Muscle of leg (tissue), 16 donors: ENCODE measurements around the gene MAP1LC3A. TPM values are rescaled to one million over a fixed set of nuclear protein-coding genes. Genes with fewer than 3 reads are reported as not detected.
A peak's percentile ranks its signal among the peaks of the same experiment; 100 is the strongest.
"Not testable (repeated sequence)": the region's sequence is repeated elsewhere in the genome, so short reads cannot be mapped to it uniquely, and the experiment has no call there.

ENCODE experiments used
- DNase-seq: peaks from one replicate; pipeline ENCODE4 v3.0.0; 2013
- H3K27ac ChIP-seq: one replicate; pipeline ENCODE4 v1.5.1; 2013; ENCODE audit warnings: mild to moderate bottlenecking, low read length, control low read depth
- H3K27me3 ChIP-seq: one replicate; pipeline ENCODE4 v1.6.1; 2013; ENCODE audit warnings: low read length; ENCODE audit not compliant: control insufficient read depth, insufficient read depth
- H3K36me3 ChIP-seq: one replicate; pipeline ENCODE4 v1.6.1; 2013; ENCODE audit warnings: low read length; ENCODE audit not compliant: control insufficient read depth, insufficient read depth
- H3K4me1 ChIP-seq: one replicate; pipeline ENCODE4 v1.6.1; 2013; ENCODE audit warnings: low read length; ENCODE audit not compliant: control insufficient read depth, insufficient read depth
- H3K4me3 ChIP-seq: one replicate; pipeline ENCODE4 v1.5.1; 2013; ENCODE audit warnings: low read length, control low read depth
- H3K9me3 ChIP-seq: replicated peaks from 2 replicates; pipeline ENCODE4 v1.6.1; 2013; ENCODE audit warnings: low read depth, low read length; ENCODE audit not compliant: control insufficient read depth
- WGBS: methylation state at CpG from one replicate; pipeline ENCODE4 v1.1.5; 2013; ENCODE audit warnings: missing lambda C conversion rate; ENCODE audit not compliant: insufficient coverage; 5-methylcytosine and 5-hydroxymethylcytosine counted together
- long read RNA-seq, 11 donors: transcript quantifications; one replicate each; lab custom pipeline, GENCODE V29; 2026
- polyA plus RNA-seq, 8 donors: library from polyadenylated mRNA; unstranded; fragments of 120-200 nt; gene quantifications; one replicate each; pipeline versions ENCODE4 v1.2.1 to v1.2.3, GENCODE V29; 2013; ENCODE audit warnings: inconsistent platforms in 1 of 8, low replicate concordance in 1 of 8; ENCODE audit not compliant: insufficient read length in 8 of 8, insufficient read depth in 1 of 8
- total RNA-seq: library from RNA; stranded (reverse); fragments of 120-200 nt; gene quantifications from one replicate; pipeline ENCODE4 v1.2.4, GENCODE V29; 2013

Gene MAP1LC3A
- total RNA-seq (21.2 TPM), polyA plus RNA-seq (10 to 100 TPM; 16.9 to 28.2 (median 21.4) TPM)
- long read RNA-seq, donor 1, transcript MAP1LC3A-201 (4 exons, 1,574 nt): major isoform, 9 of 9 reads
- long read RNA-seq, donor 1, partial matches to known transcripts: 0 of 9 reads
- long read RNA-seq, donor 1, other reads (novel, unspliced or antisense): 0 of 9 reads
- long read RNA-seq, donor 2, partial matches to known transcripts: 0 of 1 reads
- long read RNA-seq, donor 2, other reads (novel, unspliced or antisense): 0 of 1 reads
- long read RNA-seq, donor 3, transcript MAP1LC3A-201 (4 exons, 1,574 nt): major isoform, 20 of 21 reads
- long read RNA-seq, donor 3, partial matches to known transcripts: 0 of 21 reads
- long read RNA-seq, donor 3, other reads (novel, unspliced or antisense): 0 of 21 reads
- long read RNA-seq, donor 4, transcript MAP1LC3A-201 (4 exons, 1,574 nt): major isoform, 13 of 13 reads
- long read RNA-seq, donor 4, partial matches to known transcripts: 0 of 13 reads
- long read RNA-seq, donor 4, other reads (novel, unspliced or antisense): 0 of 13 reads
- long read RNA-seq, donor 5, transcript MAP1LC3A-201 (4 exons, 1,574 nt): major isoform, 25 of 28 reads
- long read RNA-seq, donor 5, partial matches to known transcripts: 0 of 28 reads
- long read RNA-seq, donor 5, other reads (novel, unspliced or antisense): 0 of 28 reads
- long read RNA-seq, donor 6, transcript MAP1LC3A-201 (4 exons, 1,574 nt): major isoform, 25 of 31 reads
- long read RNA-seq, donor 6, partial matches to known transcripts: 5 of 31 reads
- long read RNA-seq, donor 6, other reads (novel, unspliced or antisense): 0 of 31 reads
- long read RNA-seq, donor 7, transcript MAP1LC3A-201 (4 exons, 1,574 nt): major isoform, 21 of 22 reads
- long read RNA-seq, donor 7, partial matches to known transcripts: 0 of 22 reads
- long read RNA-seq, donor 7, other reads (novel, unspliced or antisense): 0 of 22 reads
- long read RNA-seq, donor 8, transcript MAP1LC3A-201 (4 exons, 1,574 nt): major isoform, 16 of 16 reads
- long read RNA-seq, donor 8, partial matches to known transcripts: 0 of 16 reads
- long read RNA-seq, donor 8, other reads (novel, unspliced or antisense): 0 of 16 reads
- long read RNA-seq, donor 9, transcript MAP1LC3A-201 (4 exons, 1,574 nt): major isoform, 5 of 5 reads
- long read RNA-seq, donor 9, partial matches to known transcripts: 0 of 5 reads
- long read RNA-seq, donor 9, other reads (novel, unspliced or antisense): 0 of 5 reads
- long read RNA-seq, donor 10, transcript MAP1LC3A-201 (4 exons, 1,574 nt): major isoform, 20 of 20 reads
- long read RNA-seq, donor 10, partial matches to known transcripts: 0 of 20 reads
- long read RNA-seq, donor 10, other reads (novel, unspliced or antisense): 0 of 20 reads
- long read RNA-seq, donor 11, transcript MAP1LC3A-201 (4 exons, 1,574 nt): major isoform, 17 of 26 reads
- long read RNA-seq, donor 11, partial matches to known transcripts: 5 of 26 reads
- long read RNA-seq, donor 11, other reads (novel, unspliced or antisense): 0 of 26 reads

- DNase-seq: peak; percentile 97
- no peaks in the 10 kb centered on the region for H3K9me3 ChIP-seq
- under 1% methylated on average over 95 of the region's 103 CpGs for WGBS
These were observed at the start of gene MAP1LC3A for GRCh38 chr20:34558320-34559218. MAP1LC3A (plus strand) TSS chr20:34558718; CDS start chr20:34558869, 151 bp downstream.

GRCh38 chr20:34510575-34510974, 47.9 kb upstream of the MAP1LC3A start:
- Histone ChIP-seq H3K27me3 (no peaks in the 10 kb centered on the region), H3K36me3 (peaks cover 29% of the 10 kb centered on the region), H3K4me1 (peaks cover 16% of the 10 kb centered on the region), H3K27ac (no peak overlapping the region), H3K4me3 (no peak overlapping the region), H3K9me3 (no peaks in the 10 kb centered on the region)
- no peak for DNase-seq
- no CpG with 5 or more reads among the region's 1 CpG for WGBS

More at GRCh38 chr20:34558320-34559218, at the start of gene MAP1LC3A:
- Histone ChIP-seq H3K36me3 (no peaks in the 10 kb centered on the region), H3K27me3 (no peaks in the 10 kb centered on the region), H3K4me3 (peak within 1 kb of the TSS; percentile 93), H3K4me1 (peaks cover 14% of the 10 kb centered on the region), H3K27ac (peak within 1 kb of the TSS; percentile 87)

- no peak overlapping the region for H3K27ac ChIP-seq
- H3K4me3 ChIP-seq: no peak overlapping the region
- H3K27me3 ChIP-seq: no peaks in the 10 kb centered on the region
- DNase-seq: no peak
- H3K4me1 ChIP-seq: peaks cover 18% of the 10 kb centered on the region
- 80% methylated on average over 1 of the region's 3 CpGs for WGBS
- H3K36me3 ChIP-seq: peaks cover 21% of the 10 kb centered on the region
- H3K9me3 ChIP-seq: no peaks in the 10 kb centered on the region
These were observed 46.6 kb upstream of the MAP1LC3A start for GRCh38 chr20:34511891-34512265.

GRCh38 chr20:34512266-34512954, 46.1 kb upstream of the MAP1LC3A start:
- Histone ChIP-seq H3K9me3 (no peaks in the 10 kb centered on the region), H3K4me1 (peaks cover 18% of the 10 kb centered on the region), H3K36me3 (peaks cover 21% of the 10 kb centered on the region), H3K27me3 (no peaks in the 10 kb centered on the region), H3K27ac (peak overlapping the region; percentile 69), H3K4me3 (no peak overlapping the region)
- 83% methylated on average over 2 of the region's 4 CpGs for WGBS
- DNase-seq: no peak

GRCh38 chr20:34512955-34513419, 45.5 kb upstream of the MAP1LC3A start:
- peak overlapping the region; percentile 69 for H3K27ac ChIP-seq
- no peaks in the 10 kb centered on the region for H3K27me3 ChIP-seq
- peaks cover 20% of the 10 kb centered on the region for H3K36me3 ChIP-seq
- H3K4me1 ChIP-seq: peaks cover 18% of the 10 kb centered on the region
- DNase-seq: peak; percentile 32
- no peak overlapping the region for H3K4me3 ChIP-seq
- no peaks in the 10 kb centered on the region for H3K9me3 ChIP-seq

GRCh38 chr20:34514034-34514433, 44.5 kb upstream of the MAP1LC3A start:
- H3K36me3 ChIP-seq: peaks cover 15% of the 10 kb centered on the region
- peaks cover 18% of the 10 kb centered on the region for H3K4me1 ChIP-seq
- H3K27me3 ChIP-seq, H3K9me3 ChIP-seq, DNase-seq, H3K27ac ChIP-seq, H3K4me3 ChIP-seq: not testable (repeated sequence)
- WGBS: 93% methylated on average over 10 of the region's 17 CpGs

- Histone ChIP-seq H3K27me3 (no peaks in the 10 kb centered on the region), H3K4me3 (peak overlapping the region; percentile 68), H3K36me3 (peaks cover 9% of the 10 kb centered on the region), H3K9me3 (no peaks in the 10 kb centered on the region), H3K4me1 (peaks cover 18% of the 10 kb centered on the region), H3K27ac (peak overlapping the region; percentile 98)
- DNase-seq: no peak
- 10% methylated on average over 7 of the region's 19 CpGs for WGBS
These were observed 43.5 kb upstream of the MAP1LC3A start for GRCh38 chr20:34514897-34515483.

GRCh38 chr20:34515484-34516246, 42.9 kb upstream of the MAP1LC3A start:
- Histone ChIP-seq H3K27me3 (no peaks in the 10 kb centered on the region), H3K27ac (peak overlapping the region; percentile 98), H3K4me3 (peak overlapping the region; percentile 68), H3K36me3 (peaks cover 6% of the 10 kb centered on the region), H3K9me3 (no peaks in the 10 kb centered on the region), H3K4me1 (peaks cover 18% of the 10 kb centered on the region)
- WGBS: 2% methylated on average over 22 of the region's 36 CpGs
- DNase-seq: peak; percentile 49
